K562 treated with DMSO at 1 percent for 24 hours (cell line): ENCODE data around the gene CCDC195. TPM values are rescaled to one million over a fixed set of nuclear protein-coding genes. Genes with fewer than 3 reads are reported as not detected.

ENCODE experiments used
- total RNA-seq: library from RNA; unstranded; fragments of 300-600 nt; gene quantifications from 2 replicates; pipeline ENCODE4 v1.2.3, GENCODE V29; 2022; ENCODE audit warnings: low read depth; ENCODE audit not compliant: insufficient read depth

CCDC195 gene, protein sequence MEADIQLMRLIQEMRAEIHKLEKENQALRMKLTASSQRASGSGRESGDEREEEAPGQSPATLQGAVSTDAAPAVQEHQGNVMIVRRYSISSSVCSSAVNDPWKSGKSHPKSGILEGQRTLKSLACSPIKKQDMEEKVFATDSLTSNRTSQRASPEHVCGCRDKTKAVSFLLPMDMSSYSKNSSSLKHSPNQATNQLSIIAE
- total RNA-seq: not detected in 2 replicates

DNA sequence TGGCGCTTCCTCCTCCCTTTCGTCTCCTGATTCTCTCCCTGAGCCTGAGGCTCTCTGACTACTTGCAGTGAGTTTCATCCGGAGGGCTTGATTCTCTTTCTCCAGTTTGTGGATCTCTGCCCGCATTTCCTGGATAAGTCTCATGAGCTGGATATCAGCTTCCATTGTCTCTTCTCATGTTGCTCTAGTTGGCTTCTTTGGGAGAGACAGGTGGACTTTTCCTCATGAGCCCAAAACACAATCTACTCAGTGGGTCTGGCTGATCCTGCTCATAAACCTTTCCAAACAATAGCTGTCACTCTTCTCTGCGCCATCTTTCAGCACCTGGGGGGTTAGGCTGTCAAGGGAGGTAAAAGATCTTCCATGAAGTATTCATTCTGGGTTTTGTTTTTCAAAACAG is at the start of gene CCDC195:
Gene CCDC195, minus strand, starts transcription at position 165 of the 400 bp plus-strand sequence. Its CDS starts 0 bp downstream, at position 165.

Other genes starting within 250 kb of the CCDC195 start
- 25.2 and 28.8 TPM in 2 replicates for gene CUL3, start 131.0 kb downstream of the CCDC195 start, total RNA-seq